OCI-LY1 (cell line): ENCODE data around the gene KIAA1755.

Experiments used
- H2AFZ ChIP-seq: fragments of 200-600 bp; sonication (generic), shearing (Covaris generic); 2 replicates; pipeline ENCODE4 v1.6.0; 2014; ENCODE audit warnings: antibody characterized with exemption, mild to moderate bottlenecking, low read length
- H3F3A ChIP-seq: fragments of 200-600 bp; sonication (generic), shearing (Covaris generic); 2 replicates; pipeline ENCODE4 v1.6.0; 2014; ENCODE audit warnings: mild to moderate bottlenecking, antibody characterized with exemption, low read length, moderate library complexity; ENCODE audit not compliant: insufficient read depth
- H3K27ac ChIP-seq: fragments of 200-600 bp; sonication (generic); 2 replicates; pipeline ENCODE4 v1.5.1; 2014; ENCODE audit warnings: low read length, mixed run types, mild to moderate bottlenecking, low read depth; ENCODE audit not compliant: poor library complexity, severe bottlenecking
- H3K27me3 ChIP-seq: fragments of 200-600 bp; sonication (generic); 2 replicates; pipeline ENCODE4 v1.6.0; 2014; ENCODE audit warnings: antibody characterized with exemption, mild to moderate bottlenecking, low read length, moderate library complexity; ENCODE audit not compliant: insufficient read depth
- H3K36me3 ChIP-seq: fragments of 200-600 bp; sonication (generic); 2 replicates; pipeline ENCODE4 v1.6.1; 2014; ENCODE audit warnings: mild to moderate bottlenecking, antibody characterized with exemption, low read length, moderate library complexity, mixed read lengths; ENCODE audit not compliant: insufficient read depth
- H3K4me1 ChIP-seq: fragments of 200-600 bp; sonication (generic); 2 replicates; pipeline ENCODE4 v1.5.1; 2014; ENCODE audit warnings: mild to moderate bottlenecking, low read length, moderate library complexity; ENCODE audit not compliant: insufficient read depth, severe bottlenecking
- H3K4me2 ChIP-seq: fragments of 200-600 bp; sonication (generic), shearing (Covaris generic); 2 replicates; pipeline ENCODE4 v1.6.1; 2014; ENCODE audit warnings: low read length
- H3K4me3 ChIP-seq: fragments of 200-600 bp; sonication (generic); 2 replicates; pipeline ENCODE4 v1.5.1; 2014; ENCODE audit warnings: low read length, low read depth, mild to moderate bottlenecking, mixed read lengths; ENCODE audit not compliant: poor library complexity, severe bottlenecking
- H3K79me2 ChIP-seq: fragments of 200-600 bp; shearing (Covaris generic); 2 replicates; pipeline ENCODE4 v1.6.1; 2016; ENCODE audit warnings: mixed run types, low read length, mixed read lengths; ENCODE audit not compliant: insufficient read depth
- H3K9ac ChIP-seq: fragments of 200-600 bp; sonication (generic), shearing (Covaris generic); 2 replicates; pipeline ENCODE4 v1.6.1; 2014; ENCODE audit warnings: mild to moderate bottlenecking, low read length, mixed read lengths
- H3K9me2 ChIP-seq: fragments of 200-600 bp; sonication (generic), shearing (Covaris generic); 2 replicates; pipeline ENCODE4 v1.6.1; 2014; ENCODE audit warnings: low read depth, mild to moderate bottlenecking, low read length, mixed read lengths
- H3K9me3 ChIP-seq: fragments of 200-600 bp; shearing (Covaris generic); 2 replicates; pipeline ENCODE4 v1.6.1; 2014; ENCODE audit warnings: low read length, mixed read lengths
- H4K20me1 ChIP-seq: fragments of 200-600 bp; sonication (generic), shearing (Covaris generic); 2 replicates; pipeline ENCODE4 v1.6.0; 2016; ENCODE audit warnings: mild to moderate bottlenecking, low read length; ENCODE audit not compliant: insufficient read depth
- EZH2 ChIP-seq: fragments of 200-600 bp; sonication (generic), shearing (Covaris generic); IDR thresholded peaks from 2 replicates; pipeline ENCODE4 v1.8.0; 2017; ENCODE audit warnings: borderline replicate concordance, mixed run types, mild to moderate bottlenecking, antibody characterized with exemption, low read length, moderate library complexity, mixed read lengths
- TF ChIP-seq, protein P1 (sequence below): fragments of 200-600 bp; sonication (generic), shearing (Covaris generic); IDR thresholded peaks from 2 replicates; pipeline ENCODE4 v1.5.1; 2017; ENCODE audit warnings: mild to moderate bottlenecking, antibody characterized with exemption, low read length, moderate library complexity, mixed read lengths

The KIAA1755 gene

GRCh38 chr20:38225900-38226263 is 34.7 kb downstream of the KIAA1755 start:
- Histone ChIP-seq H3K27me3 (no peaks in the 10 kb centered on the region), H3K36me3 (no peaks in the 10 kb centered on the region), H3K4me2 (no peak overlapping the region), H3K27ac (no peak overlapping the region), H3K9me2 (no peaks in the 10 kb centered on the region), H4K20me1 (no peaks in the 10 kb centered on the region), H3K9ac (no peak overlapping the region), H2AFZ (no peak overlapping the region), H3K79me2 (no peaks in the 10 kb centered on the region), H3K4me1 (no peaks in the 10 kb centered on the region), H3K4me3 (no peak overlapping the region), H3K9me3 (no peaks in the 10 kb centered on the region), H3F3A (no peaks in the 10 kb centered on the region)
- no peak for TF ChIP-seq EZH2
- TF ChIP-seq, protein P1, sequence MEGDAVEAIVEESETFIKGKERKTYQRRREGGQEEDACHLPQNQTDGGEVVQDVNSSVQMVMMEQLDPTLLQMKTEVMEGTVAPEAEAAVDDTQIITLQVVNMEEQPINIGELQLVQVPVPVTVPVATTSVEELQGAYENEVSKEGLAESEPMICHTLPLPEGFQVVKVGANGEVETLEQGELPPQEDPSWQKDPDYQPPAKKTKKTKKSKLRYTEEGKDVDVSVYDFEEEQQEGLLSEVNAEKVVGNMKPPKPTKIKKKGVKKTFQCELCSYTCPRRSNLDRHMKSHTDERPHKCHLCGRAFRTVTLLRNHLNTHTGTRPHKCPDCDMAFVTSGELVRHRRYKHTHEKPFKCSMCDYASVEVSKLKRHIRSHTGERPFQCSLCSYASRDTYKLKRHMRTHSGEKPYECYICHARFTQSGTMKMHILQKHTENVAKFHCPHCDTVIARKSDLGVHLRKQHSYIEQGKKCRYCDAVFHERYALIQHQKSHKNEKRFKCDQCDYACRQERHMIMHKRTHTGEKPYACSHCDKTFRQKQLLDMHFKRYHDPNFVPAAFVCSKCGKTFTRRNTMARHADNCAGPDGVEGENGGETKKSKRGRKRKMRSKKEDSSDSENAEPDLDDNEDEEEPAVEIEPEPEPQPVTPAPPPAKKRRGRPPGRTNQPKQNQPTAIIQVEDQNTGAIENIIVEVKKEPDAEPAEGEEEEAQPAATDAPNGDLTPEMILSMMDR, result no peak

DNA sequence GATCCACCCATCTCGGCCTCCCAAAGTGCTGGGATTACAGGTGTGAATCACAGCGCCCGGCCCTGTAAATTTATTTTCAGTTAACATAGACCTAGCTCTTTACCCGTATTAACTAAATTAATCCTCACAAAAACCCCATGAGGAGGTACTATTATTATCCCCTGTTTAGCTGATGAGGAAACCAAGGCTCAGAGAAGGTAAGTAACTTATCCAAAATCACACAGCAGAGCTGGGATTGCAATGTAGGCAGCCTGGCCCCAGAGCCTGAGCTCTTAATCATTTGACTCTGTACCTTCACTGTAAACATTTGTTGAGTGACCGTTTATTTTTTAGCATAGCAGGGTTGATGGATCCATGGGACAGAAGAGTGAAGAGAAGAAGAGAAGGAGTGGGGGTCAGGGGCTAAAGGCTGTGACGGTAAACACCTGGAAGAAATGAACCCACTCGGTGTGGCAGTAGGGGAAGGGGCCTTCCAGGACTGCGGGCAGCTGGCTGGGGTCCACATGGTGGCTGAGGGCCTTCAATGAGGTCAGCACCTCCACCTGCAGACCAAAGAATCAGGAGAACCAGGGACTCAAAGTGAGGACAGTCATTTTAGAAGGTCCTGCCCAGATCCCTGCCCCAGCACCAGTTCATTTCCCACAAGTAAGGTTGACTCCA is 35.2 kb downstream of the KIAA1755 start:
- no peaks in the 10 kb centered on the region for H3F3A ChIP-seq

DNA sequence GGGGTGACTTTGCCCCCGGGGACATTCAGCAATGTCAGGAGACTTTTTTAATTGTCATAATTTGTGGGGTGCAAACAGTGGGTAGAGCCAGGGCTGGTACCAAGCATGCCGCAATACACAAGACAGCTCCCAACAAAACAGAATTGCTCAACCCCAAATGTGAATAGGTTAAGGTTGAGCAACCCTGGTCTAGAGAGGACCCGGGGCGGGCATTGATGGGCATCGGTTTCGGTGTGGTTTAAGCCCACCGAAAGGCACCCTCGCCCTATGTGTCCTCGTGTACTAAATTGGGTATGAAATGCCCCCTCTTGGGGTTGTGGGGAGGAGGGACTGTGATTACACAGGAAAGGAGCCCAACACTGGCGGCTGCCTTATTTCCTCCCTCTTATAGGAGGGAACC is 36.0 kb downstream of the KIAA1755 start:
- no peak overlapping the region for H3K27ac ChIP-seq
- TF ChIP-seq, protein P1, result no peak
- TF ChIP-seq EZH2, result no peak
- H3K4me3 ChIP-seq, result no peak overlapping the region
- H3K36me3 ChIP-seq, result no peaks in the 10 kb centered on the region
- H3K9me2 ChIP-seq, result no peaks in the 10 kb centered on the region
- no peak overlapping the region for H3K9ac ChIP-seq
- no peaks in the 10 kb centered on the region for H3K27me3 ChIP-seq
- H3F3A ChIP-seq, result no peaks in the 10 kb centered on the region
- no peak overlapping the region for H3K4me2 ChIP-seq
- H3K79me2 ChIP-seq, result no peaks in the 10 kb centered on the region
- no peaks in the 10 kb centered on the region for H4K20me1 ChIP-seq
- no peaks in the 10 kb centered on the region for H3K4me1 ChIP-seq
- H3K9me3 ChIP-seq, result no peaks in the 10 kb centered on the region
- no peak overlapping the region for H2AFZ ChIP-seq

More for the DNA sequence above, 35.2 kb downstream of the KIAA1755 start:
- Histone ChIP-seq H3K79me2 (no peaks in the 10 kb centered on the region), H3K4me1 (no peaks in the 10 kb centered on the region), H3K9ac (no peak overlapping the region), H2AFZ (no peak overlapping the region), H4K20me1 (no peaks in the 10 kb centered on the region), H3K27me3 (no peaks in the 10 kb centered on the region), H3K9me3 (no peaks in the 10 kb centered on the region), H3K4me2 (no peak overlapping the region), H3K9me2 (no peaks in the 10 kb centered on the region), H3K36me3 (no peaks in the 10 kb centered on the region), H3K27ac (no peak overlapping the region), H3K4me3 (no peak overlapping the region)
- TF ChIP-seq EZH2, result no peak
- TF ChIP-seq, protein P1, result no peak
